ENCODE data around the gene FAM120A.

GRCh38 chr9:93461821-93462220 is 10.3 kb downstream of the FAM120A start:
- no peak for TF ChIP-seq CTCF (IDR thresholded peaks at IDR 0.05)
- no peak for TF ChIP-seq POLR2A (IDR thresholded peaks at IDR 0.05)
